Measurements from ENCODE around the gene NAV2.

NAV2 gene

GRCh38 chr11:19827399-19828135 lies 114.9 kb downstream of the NAV2 start:
- no peak overlapping the region for H3K27ac ChIP-seq
- intact Hi-C loops (cut with DNase I; ENCODE audit: low total_unique reads): no loop called here

GRCh38 chr11:19828382-19829108 lies 115.9 kb downstream of the NAV2 start:
- Histone ChIP-seq H3K36me3 (peaks cover 9 to 15% (median 9%) of the 10 kb centered on the region in 3 donors), H3K27ac (no peak overlapping the region), H3K4me1 (peaks cover 0 to 86% (median 26%) of the 10 kb centered on the region in 4 donors), H3K9me3 (no peaks in the 10 kb centered on the region), H3K4me3 (no peak overlapping the region), H3K27me3 (no peaks in the 10 kb centered on the region)
- no peak for TF ChIP-seq CTCF (IDR thresholded peaks at IDR 0.05)
- DNase-seq: no peak
- intact Hi-C loops (cut with DNase I; ENCODE audit: low total_unique reads): no loop called here

More at GRCh38 chr11:19827399-19828135, 114.9 kb downstream of the NAV2 start:
- peaks cover 0 to 86% (median 27%) of the 10 kb centered on the region in 4 donors for H3K4me1 ChIP-seq
- H3K36me3 ChIP-seq: peaks cover 0 to 5% (median 0%) of the 10 kb centered on the region in 3 donors
- no peak for DNase-seq
- H3K9me3 ChIP-seq: no peaks in the 10 kb centered on the region
- no peaks in the 10 kb centered on the region for H3K27me3 ChIP-seq
- no peak for TF ChIP-seq CTCF (IDR thresholded peaks at IDR 0.05)
- H3K4me3 ChIP-seq: no peak overlapping the region

- no peak overlapping the region for H3K27ac ChIP-seq
- peaks cover 0 to 79% (median 26%) of the 10 kb centered on the region in 4 donors for H3K4me1 ChIP-seq
- no peaks in the 10 kb centered on the region for H3K27me3 ChIP-seq
- no peak overlapping the region for H3K4me3 ChIP-seq
- H3K9me3 ChIP-seq: no peaks in the 10 kb centered on the region
- intact Hi-C loops (cut with DNase I; ENCODE audit: low total_unique reads): no loop called here
- H3K36me3 ChIP-seq: peaks cover 17 to 22% (median 17%) of the 10 kb centered on the region in 3 donors
- no peak for DNase-seq
- no peak for TF ChIP-seq CTCF (IDR thresholded peaks at IDR 0.05)
Measured at GRCh38 chr11:19829109-19829837, 116.6 kb downstream of the NAV2 start.

- Histone ChIP-seq H3K36me3 (peaks cover 29 to 40% (median 40%) of the 10 kb centered on the region in 3 donors), H3K27me3 (no peaks in the 10 kb centered on the region), H3K4me3 (no peak overlapping the region), H3K27ac (no peak overlapping the region), H3K9me3 (no peaks in the 10 kb centered on the region), H3K4me1 (peaks cover 0 to 54% (median 21%) of the 10 kb centered on the region in 4 donors)
- intact Hi-C loops (cut with DNase I; ENCODE audit: low total_unique reads): no loop called here
- TF ChIP-seq CTCF (IDR thresholded peaks at IDR 0.05): no peak
- no peak for DNase-seq
Measured at GRCh38 chr11:19832086-19832750, 119.6 kb downstream of the NAV2 start.

GRCh38 chr11:19832901-19833300 lies 120.3 kb downstream of the NAV2 start:
- Histone ChIP-seq H3K27me3 (no peaks in the 10 kb centered on the region), H3K36me3 (peaks cover 29 to 43% (median 40%) of the 10 kb centered on the region in 3 donors), H3K27ac (no peak overlapping the region), H3K4me3 (no peak overlapping the region), H3K4me1 (peaks cover 0 to 54% (median 14%) of the 10 kb centered on the region in 4 donors), H3K9me3 (no peaks in the 10 kb centered on the region)
- intact Hi-C loops (cut with DNase I; ENCODE audit: low total_unique reads): no loop called here
- no peak for DNase-seq
- no peak for TF ChIP-seq CTCF (IDR thresholded peaks at IDR 0.05)
